RPMI7951 (cell line): ENCODE data around the gene WDR82. TPM values are rescaled to one million over a fixed set of nuclear protein-coding genes. Genes with fewer than 3 reads are reported as not detected.
A peak's percentile ranks its signal among the peaks of the same experiment; 100 is the strongest.

Experiments used
- DNase-seq: peaks from one replicate; pipeline ENCODE4 v3.0.0-alpha.2; 2012; ENCODE audit warnings: low read depth
- total RNA-seq: library from RNA; depleted of rRNA; stranded (reverse); fragments of >200 nt; shearing (Covaris generic); gene quantifications from 2 replicates; pipeline ENCODE4 v1.2.3, GENCODE V29; 2014; rRNA removed

Gene WDR82
- total RNA-seq, 1 experiment from 2014 or later, result 53.0 TPM

DNA sequence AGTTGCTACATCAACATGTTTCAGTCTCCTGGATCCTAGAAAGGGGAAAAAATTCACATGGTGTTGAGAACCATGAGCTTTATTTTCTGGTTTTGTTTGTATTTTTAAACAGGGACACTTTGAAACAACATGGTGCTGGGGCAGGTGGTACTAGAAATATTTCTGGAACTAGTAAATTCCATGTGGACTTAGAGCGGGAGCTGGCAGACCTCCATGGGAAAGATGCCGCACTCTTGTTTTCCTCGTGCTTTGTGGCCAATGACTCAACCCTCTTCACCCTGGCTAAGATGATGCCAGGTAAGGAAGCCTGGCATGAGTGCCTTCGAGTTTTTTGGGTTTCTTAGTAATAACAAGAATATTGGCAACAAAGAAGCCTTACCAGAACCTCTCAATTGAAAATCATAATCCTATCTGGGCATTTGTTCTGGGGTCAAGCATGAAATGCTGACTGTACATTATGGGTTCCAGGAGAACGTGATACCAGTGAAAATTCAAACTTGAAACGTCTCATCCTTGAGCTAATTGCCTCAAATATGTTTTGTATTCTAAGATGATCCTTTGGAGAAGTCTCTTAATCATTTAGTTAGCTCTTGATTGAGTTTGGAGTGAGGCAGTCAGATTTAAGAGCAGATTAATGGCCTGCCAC, 72.6 kb downstream of the WDR82 start:
- peak; percentile 51 for DNase-seq

Other genes with a start within 250 kb of the WDR82 start
- gene DUSP7, start 222.1 kb downstream of the WDR82 start, total RNA-seq, result 16.9 and 18.5 TPM in 2 replicates
- gene POC1A, start 124.2 kb downstream of the WDR82 start, total RNA-seq, result 20.4 and 21.4 TPM in 2 replicates
- gene ALAS1, start 80.5 kb downstream of the WDR82 start, total RNA-seq, result 32.0 and 37.6 TPM in 2 replicates
- gene TLR9, start 53.0 kb downstream of the WDR82 start, total RNA-seq, result not detected in 2 replicates
- 131 and 170 TPM in 2 replicates for gene TWF2, start 39.5 kb downstream of the WDR82 start, total RNA-seq
- gene PPM1M, start 32.9 kb downstream of the WDR82 start, total RNA-seq, result 11.0 and 12.3 TPM in 2 replicates
- 4.6 and 6.4 TPM in 2 replicates for gene GLYCTK, start 9.2 kb upstream of the WDR82 start, total RNA-seq
- gene DNAH1, start 37.7 kb upstream of the WDR82 start, total RNA-seq, result 0.48 and 0.78 TPM in 2 replicates
- 50.3 and 57.7 TPM in 2 replicates for gene BAP1, start 131.4 kb upstream of the WDR82 start, total RNA-seq
- gene PHF7, start 132.0 kb upstream of the WDR82 start, total RNA-seq, result 5.4 and 10.8 TPM in 2 replicates
- gene SEMA3G, start 166.5 kb upstream of the WDR82 start, total RNA-seq, result 0.10 and 0.12 TPM in 2 replicates
- not detected in 2 replicates for gene TNNC1, start 175.4 kb upstream of the WDR82 start, total RNA-seq
- 20.9 and 21.4 TPM in 2 replicates for gene NISCH, start 177.0 kb upstream of the WDR82 start, total RNA-seq
- gene STAB1, start 216.7 kb upstream of the WDR82 start, total RNA-seq, result under 0.01 TPM in 2 replicates